GM21576 (cell line): ENCODE data around the gene RCBTB1.

Source experiments
- ATAC-seq: cut with Tn5 transposase; IDR thresholded peaks from one replicate; pipeline ENCODE4 v1.9.1; 2021; ENCODE audit warnings: mild to moderate bottlenecking, moderate library complexity; ENCODE audit not compliant: unreplicated experiment

The RCBTB1 gene

GRCh38 chr13:49561062-49561410 lies 24.3 kb downstream of the RCBTB1 start:
- no peak for ATAC-seq

DNA sequence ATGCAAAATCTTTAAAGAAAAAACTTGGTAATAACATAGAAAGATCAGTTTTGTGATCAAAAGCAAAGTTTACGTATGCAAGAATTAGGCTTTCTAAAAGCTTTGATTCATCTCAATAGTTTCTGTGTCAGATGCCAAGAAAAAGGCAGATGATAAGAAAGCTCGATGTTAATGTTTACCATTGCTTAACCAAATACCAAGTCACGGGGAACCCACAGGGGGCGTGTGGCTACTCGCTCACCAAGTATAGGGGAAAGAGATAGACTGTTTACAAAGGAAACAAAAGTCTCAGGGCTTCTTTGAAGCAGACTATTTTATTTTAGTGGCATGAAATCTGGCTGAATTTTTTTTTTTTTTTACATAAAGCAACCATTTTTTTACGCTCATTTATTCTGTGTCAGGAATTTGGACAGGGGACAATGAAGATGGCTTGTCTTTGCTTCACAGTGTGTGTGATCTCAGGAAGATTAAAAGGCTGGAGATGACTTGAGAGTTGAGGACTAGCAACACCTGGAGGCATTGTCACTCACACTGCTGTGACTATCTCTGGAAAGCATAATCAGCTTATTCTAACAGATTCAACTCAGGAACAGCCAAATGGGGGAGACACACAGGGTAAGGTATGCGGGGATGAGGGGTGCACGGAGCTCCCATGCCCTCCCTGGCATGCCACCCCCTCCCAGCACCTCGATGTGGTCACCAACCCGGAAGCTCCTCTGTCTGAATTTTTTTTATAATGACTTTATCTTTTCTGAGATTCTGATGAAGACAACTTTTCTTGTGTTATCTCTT lies 24.9 kb downstream of the RCBTB1 start:
- no peak for ATAC-seq

DNA sequence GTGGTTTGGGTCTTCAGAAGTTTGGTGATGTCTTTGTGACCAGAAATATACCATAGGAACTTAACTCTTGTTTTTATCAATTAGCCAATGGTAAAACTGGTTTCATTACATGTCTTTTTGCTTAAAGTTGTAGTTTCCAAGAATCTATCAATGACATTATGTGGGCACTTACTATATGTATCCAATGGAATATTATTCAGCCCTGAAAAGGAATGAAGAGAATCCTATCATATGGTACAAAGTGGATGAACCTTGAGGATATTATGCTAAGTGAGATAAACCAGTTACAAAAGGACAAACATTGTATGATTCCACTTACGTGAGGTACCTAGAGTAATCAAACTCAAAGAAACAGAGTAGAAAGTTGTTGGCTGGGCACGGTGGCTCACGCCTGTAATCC lies 26.4 kb downstream of the RCBTB1 start:
- no peak for ATAC-seq

- no peak for ATAC-seq
Observed at GRCh38 chr13:49554387-49554786, 31.0 kb downstream of the RCBTB1 start.

- no peak for ATAC-seq
Observed at GRCh38 chr13:49553888-49554287, 31.5 kb downstream of the RCBTB1 start.

DNA sequence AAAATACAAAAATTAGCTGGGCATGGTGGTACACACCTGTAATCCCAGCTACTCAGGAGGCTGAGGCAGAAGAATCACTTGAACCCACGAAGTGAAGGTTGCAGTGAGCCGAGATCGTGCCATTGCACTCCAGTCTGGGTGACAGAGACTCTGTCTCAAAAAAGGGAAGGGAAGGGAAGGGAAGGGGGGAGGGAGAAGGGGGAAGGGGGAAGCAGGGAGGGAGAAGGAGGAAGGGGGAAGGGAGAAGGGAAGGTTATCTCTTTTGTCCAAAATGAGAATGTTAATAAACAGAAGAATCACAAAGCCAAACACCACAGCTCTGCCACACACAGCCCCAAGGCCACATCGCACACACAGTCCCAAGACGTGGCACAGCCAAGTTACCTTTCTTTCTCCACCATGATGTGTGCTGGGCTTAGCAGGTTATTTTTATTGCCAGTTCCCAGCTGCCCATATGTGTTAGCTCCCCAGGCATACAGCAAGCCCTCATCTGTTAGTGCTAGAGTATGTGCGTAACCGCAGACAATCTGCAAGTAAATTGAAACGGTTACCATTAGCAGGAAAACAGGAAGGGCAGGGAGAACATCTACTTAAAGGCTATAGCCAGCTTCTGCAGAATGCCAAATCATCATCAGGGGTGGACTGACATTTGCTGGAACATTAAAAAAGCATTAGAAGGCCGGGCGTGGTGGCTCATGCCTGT lies 34.3 kb downstream of the RCBTB1 start:
- ATAC-seq: no peak

DNA sequence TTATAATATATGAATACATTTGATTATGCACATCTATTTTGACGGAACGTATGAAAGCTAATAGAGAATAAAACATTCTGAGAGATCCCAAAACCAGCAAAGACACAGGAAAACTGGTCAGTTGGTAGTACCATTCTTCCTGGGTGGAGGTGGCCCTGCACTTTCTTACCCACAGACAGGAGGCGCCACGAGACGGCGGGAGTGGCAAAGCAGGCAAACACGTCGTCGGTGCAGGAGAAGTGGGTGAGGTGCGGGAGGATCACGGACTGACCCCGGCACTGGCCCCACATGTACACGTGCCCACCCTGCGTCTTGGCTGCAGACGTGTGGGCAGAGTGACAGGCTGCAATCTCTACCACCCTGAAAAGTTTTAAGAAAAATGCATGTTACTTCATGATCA lies 36.1 kb downstream of the RCBTB1 start:
- no peak for ATAC-seq

GRCh38 chr13:49546561-49546960 lies 38.8 kb downstream of the RCBTB1 start:
- no peak for ATAC-seq

GRCh38 chr13:49545661-49546060 lies 39.7 kb downstream of the RCBTB1 start:
- ATAC-seq: no peak

- no peak for ATAC-seq
Observed at GRCh38 chr13:49543656-49544055, 41.7 kb downstream of the RCBTB1 start.

- ATAC-seq: no peak
Observed at GRCh38 chr13:49540552-49540951, 44.8 kb downstream of the RCBTB1 start.

DNA sequence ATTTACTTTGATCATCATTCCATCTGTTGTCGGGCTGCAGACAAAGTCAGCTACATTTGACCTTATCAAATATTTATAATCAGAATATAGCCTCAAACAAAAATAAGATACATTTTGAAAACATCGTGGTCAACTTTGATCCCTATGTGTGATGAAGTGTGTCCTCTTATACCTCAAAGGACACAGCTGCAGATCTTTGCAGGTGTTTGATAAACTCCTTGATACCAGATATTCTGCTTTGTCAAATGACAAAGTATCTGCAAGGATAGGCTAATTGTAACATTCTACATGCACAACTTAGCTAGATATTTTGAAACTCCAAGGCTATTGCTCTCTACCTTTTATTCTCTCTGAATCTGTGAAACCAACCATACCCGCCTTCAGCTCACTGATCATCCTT lies 45.6 kb downstream of the RCBTB1 start:
- no peak for ATAC-seq

DNA sequence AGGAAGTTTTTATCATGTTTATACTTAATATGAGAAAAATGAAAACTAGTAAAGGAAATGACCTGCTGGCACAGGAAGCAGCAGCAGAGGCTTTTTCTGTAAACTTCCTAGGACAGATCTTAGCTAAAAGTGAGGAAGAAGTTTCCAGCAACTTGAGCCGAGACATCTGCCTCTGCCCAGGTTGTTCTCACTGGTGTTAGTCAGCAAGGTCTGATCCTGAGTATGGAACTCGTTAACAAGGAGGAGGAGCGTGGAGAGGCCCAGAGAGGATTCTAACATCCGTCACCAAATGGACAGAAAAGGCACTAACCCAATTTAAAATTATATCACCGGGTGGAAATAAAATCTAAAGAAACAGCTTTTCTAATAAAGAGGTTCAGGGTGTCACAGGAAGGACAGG lies 46.0 kb downstream of the RCBTB1 start:
- no peak for ATAC-seq

DNA sequence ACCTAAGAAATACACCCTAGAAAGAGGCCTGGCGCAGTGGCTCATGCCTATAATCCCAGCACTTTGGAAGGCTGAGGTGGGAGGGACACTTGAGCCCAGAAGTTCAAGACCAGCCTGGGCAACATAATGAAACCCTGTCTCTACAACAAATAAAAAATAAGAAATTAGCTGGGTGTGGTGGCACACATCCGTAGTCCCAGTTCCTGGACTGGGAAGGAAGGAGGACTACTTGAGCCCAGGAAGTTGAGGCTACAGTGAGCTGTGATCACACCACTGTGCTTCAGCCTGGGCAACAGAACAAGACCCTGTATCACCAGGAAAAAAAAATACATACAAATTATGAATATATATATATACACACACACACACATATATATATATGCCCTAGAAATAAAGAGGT lies 47.0 kb downstream of the RCBTB1 start:
- no peak for ATAC-seq

DNA sequence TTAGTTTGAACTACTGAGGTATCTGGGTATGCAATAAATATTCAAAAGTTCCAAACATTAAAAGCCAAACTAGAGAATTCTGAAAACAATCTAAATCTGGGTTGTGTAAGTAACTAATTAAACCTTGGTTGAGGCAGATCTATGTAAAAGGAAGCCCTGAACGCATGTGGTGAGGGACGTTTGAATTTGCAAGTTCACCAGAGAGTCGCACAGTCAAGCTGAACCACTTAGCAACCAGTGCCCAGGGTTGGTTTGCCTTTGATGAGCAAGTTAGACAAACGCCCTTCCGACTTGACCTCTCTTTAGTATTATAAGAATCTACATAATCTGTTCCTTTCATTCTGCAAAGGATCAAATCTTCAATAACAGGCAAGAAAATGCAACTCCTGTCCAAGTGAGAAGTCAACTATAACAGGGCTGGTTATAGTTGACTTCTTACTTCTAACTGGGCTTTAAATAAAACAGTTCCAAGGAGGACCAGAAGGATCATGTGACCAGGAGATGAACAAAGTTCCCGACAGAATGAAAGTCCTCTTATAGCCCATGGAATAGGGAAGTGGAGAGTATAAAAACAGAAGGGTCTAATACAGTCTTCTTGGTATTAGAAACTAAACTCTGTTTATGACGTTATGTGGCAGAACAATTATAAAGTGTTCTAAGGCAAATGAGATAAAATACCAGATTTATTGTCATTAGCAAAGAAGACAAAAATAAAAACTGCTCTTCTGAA lies 49.0 kb downstream of the RCBTB1 start:
- no peak for ATAC-seq

DNA sequence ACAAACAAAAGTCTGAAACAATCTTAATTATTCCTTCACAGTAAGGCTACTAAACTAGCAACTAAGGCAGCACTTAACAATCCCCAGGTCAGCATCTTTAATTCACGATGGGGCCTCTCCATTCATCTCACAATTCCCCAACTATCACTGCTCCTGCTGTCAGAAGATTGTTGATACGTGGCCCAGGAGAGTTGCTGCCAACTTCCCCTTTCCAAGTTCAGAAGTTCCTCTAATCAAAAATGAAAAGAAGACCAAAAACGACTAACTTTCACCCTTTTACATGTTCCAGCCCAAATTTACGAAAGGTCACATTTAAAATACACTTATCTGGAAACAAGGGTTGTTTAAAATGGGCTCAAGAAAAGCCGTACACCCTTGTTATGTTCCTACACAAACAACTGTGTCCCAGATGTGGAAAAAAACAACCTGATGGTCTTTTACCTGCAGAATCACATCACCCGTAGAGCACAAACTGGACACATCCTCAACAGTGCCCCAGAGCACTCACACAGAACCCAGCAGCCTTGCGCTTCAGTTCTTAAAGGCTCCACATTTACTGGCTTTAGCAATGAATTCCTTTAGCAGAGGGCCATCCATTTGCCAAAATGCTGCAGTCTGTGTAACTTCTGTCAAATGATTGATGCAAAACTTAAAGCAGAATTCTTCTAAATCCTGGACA lies 51.6 kb downstream of the RCBTB1 start:
- no peak for ATAC-seq

- ATAC-seq: no peak
Observed at GRCh38 chr13:49533011-49533410, 52.3 kb downstream of the RCBTB1 start.

DNA sequence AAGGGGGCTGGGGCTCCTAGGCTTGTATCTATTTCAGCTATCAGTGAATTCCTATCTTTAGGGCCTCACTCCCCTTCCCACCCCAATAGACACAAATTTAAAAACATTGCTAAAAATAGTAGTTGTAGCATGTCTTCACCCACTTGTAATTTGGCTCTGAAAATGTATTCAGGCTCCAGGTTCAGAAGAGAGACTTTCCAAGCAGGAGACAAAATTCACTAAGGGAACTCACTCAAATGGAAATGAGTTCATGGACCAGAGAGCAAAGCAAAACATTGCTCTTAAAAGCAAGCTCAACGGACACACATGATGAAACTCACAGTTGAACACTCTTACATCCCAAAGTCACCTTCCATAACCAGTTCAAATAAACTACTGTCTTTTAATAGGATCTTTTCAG lies 52.8 kb downstream of the RCBTB1 start:
- no peak for ATAC-seq

DNA sequence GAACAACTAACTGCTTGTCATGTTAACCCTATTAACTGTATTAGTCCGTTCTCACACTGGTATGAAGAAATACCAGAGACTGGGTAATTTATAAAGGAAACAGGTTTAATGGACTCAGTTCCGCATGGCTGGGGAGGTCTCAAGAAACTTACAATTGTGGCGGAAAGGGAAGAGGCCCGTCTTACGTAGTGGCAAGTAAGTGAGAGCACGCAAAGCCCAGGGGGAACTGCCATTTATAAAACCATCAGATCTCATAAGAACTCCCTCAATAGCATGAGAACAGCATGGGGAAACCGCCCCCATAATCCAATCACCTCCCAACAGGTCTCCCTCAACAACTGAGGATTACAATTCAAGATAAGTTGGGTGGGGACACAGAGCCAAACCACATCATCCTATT lies 54.9 kb downstream of the RCBTB1 start:
- no peak for ATAC-seq

- ATAC-seq: no peak
Observed at GRCh38 chr13:49528161-49528560, 57.2 kb downstream of the RCBTB1 start.

- ATAC-seq: no peak
Observed at GRCh38 chr13:49527123-49527522, 58.2 kb downstream of the RCBTB1 start.
